Measurements from ENCODE around the gene FLNA. TPM values are rescaled to one million over a fixed set of nuclear protein-coding genes. Genes with fewer than 3 reads are reported as not detected.

The FLNA gene
- total RNA-seq, 1 donor from 2014 or later: 225 TPM

DNA sequence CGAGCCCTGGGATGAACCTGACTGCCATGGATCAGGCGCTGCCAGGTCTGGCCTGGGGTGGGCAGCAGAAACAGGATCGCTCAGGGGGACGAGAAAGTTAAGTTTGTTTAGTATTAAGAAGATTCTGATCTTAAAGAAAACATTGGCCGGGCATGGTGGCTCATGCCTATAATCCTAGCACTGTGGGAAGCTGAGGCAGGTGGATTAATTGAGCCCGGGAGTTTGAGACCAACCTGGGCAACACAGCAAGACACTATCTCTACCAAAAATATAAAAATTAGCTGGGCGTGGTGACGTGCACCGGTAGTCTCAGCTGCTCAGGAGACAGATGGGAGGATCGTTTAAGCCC is 696 bp upstream of the FLNA start:
- no peak for DNase-seq
- Histone ChIP-seq H3K36me3 (no peaks in the 10 kb centered on the region), H3K27ac (replicated peaks) (peak overlapping the region; percentile 95), H3K9me3 (replicated peaks) (no peaks in the 10 kb centered on the region), H3K4me1 (peaks cover 47% of the 10 kb centered on the region), H3K27me3 (ENCODE audit: low read depth) (no peaks in the 10 kb centered on the region), H3K4me3 (peak overlapping the region; percentile 87)
- intact Hi-C loops (cut with micrococcal nuclease): no loop called here
- no peak for TF ChIP-seq CTCF (IDR thresholded peaks at IDR 0.05; ENCODE audit: borderline replicate concordance)

GRCh38 chrX:154373340-154374306 is 811 bp downstream of the FLNA start:
- H3K9me3 ChIP-seq (replicated peaks): no peaks in the 10 kb centered on the region
- peak overlapping the region; percentile 95 for H3K27ac ChIP-seq (replicated peaks)
- H3K4me3 ChIP-seq: peak overlapping the region; percentile 87
- intact Hi-C loops (cut with micrococcal nuclease): no loop called here
- peaks cover 49% of the 10 kb centered on the region for H3K4me1 ChIP-seq
- no peaks in the 10 kb centered on the region for H3K36me3 ChIP-seq
- peak; percentile 68 for TF ChIP-seq CTCF (IDR thresholded peaks at IDR 0.05; ENCODE audit: borderline replicate concordance)
- H3K27me3 ChIP-seq (ENCODE audit: low read depth): no peaks in the 10 kb centered on the region
- DNase-seq: peak; percentile 41

DNA sequence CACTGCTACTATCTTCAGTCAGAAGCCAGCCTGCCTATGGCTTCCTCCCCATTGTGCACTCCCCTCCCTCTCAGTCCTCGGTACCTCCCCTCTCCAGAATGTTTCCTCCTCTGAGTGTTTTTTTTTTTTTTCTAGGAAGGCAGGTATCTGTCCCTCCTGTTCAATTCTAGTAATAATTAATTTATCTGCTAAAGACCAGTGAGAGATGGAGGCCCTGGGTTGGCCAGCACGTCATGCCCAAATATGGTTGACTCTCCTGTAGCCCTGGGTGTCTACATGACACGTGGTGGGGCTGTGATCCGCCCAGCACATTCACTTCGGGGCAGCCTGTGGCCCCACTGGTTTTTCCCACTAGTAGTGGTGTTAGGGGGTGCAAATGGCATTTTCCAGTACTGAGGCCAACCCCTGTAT is 1.8 kb downstream of the FLNA start:
- Histone ChIP-seq H3K36me3 (peaks cover 3% of the 10 kb centered on the region), H3K27me3 (ENCODE audit: low read depth) (no peaks in the 10 kb centered on the region), H3K9me3 (replicated peaks) (no peaks in the 10 kb centered on the region), H3K4me1 (peaks cover 53% of the 10 kb centered on the region), H3K27ac (replicated peaks) (peak overlapping the region; percentile 95), H3K4me3 (peak overlapping the region; percentile 87)
- no peak for DNase-seq
- intact Hi-C loops (cut with micrococcal nuclease): no loop called here
- no peak for TF ChIP-seq CTCF (IDR thresholded peaks at IDR 0.05; ENCODE audit: borderline replicate concordance)

DNA sequence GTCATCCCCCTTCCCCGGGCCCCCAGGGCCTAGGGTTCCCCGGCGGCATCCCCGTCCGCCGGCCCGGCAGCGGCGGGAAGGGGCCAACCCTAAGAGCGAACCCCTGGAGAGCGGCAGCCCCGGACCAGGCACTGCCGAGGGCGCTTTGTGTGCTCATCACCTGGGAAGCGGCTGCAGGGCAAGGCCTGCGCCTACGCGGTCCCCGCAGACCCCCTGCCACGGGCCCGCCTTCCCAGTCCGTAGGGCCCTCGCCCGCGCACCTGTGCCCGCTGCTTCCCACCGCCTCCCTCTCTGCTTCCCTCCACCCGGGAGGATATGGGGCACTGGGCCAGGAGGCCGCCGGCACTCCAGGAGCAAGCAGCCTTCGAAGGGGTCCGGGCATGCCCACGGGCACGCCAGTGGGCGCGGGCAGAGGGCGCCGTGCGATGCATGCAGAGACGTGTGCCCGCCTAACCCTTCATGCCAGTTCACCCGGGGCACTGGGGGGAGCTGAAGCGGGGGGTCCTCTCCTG is 2.6 kb downstream of the FLNA start:
- Histone ChIP-seq H3K27me3 (ENCODE audit: low read depth) (no peaks in the 10 kb centered on the region), H3K4me3 (peak overlapping the region; percentile 87), H3K9me3 (replicated peaks) (no peaks in the 10 kb centered on the region), H3K27ac (replicated peaks) (peak overlapping the region; percentile 95), H3K36me3 (peaks cover 10% of the 10 kb centered on the region), H3K4me1 (peaks cover 61% of the 10 kb centered on the region)
- no peak for TF ChIP-seq CTCF (IDR thresholded peaks at IDR 0.05; ENCODE audit: borderline replicate concordance)
- intact Hi-C loops (cut with micrococcal nuclease): no loop called here
- DNase-seq: no peak

- Histone ChIP-seq H3K4me3 (peak overlapping the region; percentile 87), H3K27ac (replicated peaks) (peak overlapping the region; percentile 95), H3K4me1 (peaks cover 67% of the 10 kb centered on the region), H3K27me3 (ENCODE audit: low read depth) (no peaks in the 10 kb centered on the region), H3K9me3 (replicated peaks) (no peaks in the 10 kb centered on the region), H3K36me3 (peaks cover 17% of the 10 kb centered on the region)
- DNase-seq: peak; percentile 95
- no peak for TF ChIP-seq CTCF (IDR thresholded peaks at IDR 0.05; ENCODE audit: borderline replicate concordance)
- intact Hi-C loops (cut with micrococcal nuclease): no loop called here
Observed at GRCh38 chrX:154371017-154371788, 3.2 kb downstream of the FLNA start.

Data from left ventricle myocardium inferior (tissue), 1 donor.